HepG2 (cell line): Measurements from ENCODE around the gene NMU. TPM values are rescaled to one million over a fixed set of nuclear protein-coding genes. Genes with fewer than 3 reads are reported as not detected.

Experiments used
- ARNT2 ChIP-seq: sonication (generic); formaldehyde crosslinking; IDR thresholded peaks from 2 replicates; pipeline ENCODE4 v1.8.0; 2022; ENCODE audit warnings: mild to moderate bottlenecking, low read depth, missing genetic modification reagents, moderate library complexity
- BCL6 ChIP-seq: IDR thresholded peaks from 2 replicates; pipeline ENCODE4 v1.6.1; 2016; ENCODE audit warnings: missing genetic modification reagents, missing compliant biosample characterization
- GZF1 ChIP-seq: sonication (generic); formaldehyde crosslinking; IDR thresholded peaks from 2 replicates; pipeline ENCODE4 v1.5.1; 2020; ENCODE audit warnings: mild to moderate bottlenecking, missing genetic modification reagents
- MYC ChIP-seq: sonication (generic); formaldehyde crosslinking; IDR thresholded peaks from 2 replicates; pipeline ENCODE4 v1.9.0; 2021; ENCODE audit warnings: missing genetic modification reagents, borderline replicate concordance
- PRPF4 ChIP-seq: fragments of 200-400 bp; formaldehyde crosslinking; IDR thresholded peaks from 2 replicates; pipeline ENCODE4 v1.6.1; 2016; ENCODE audit warnings: low read length, low read depth; ENCODE audit not compliant: poor library complexity, severe bottlenecking
- RBM22 ChIP-seq: fragments of 200-400 bp; formaldehyde crosslinking; optimal IDR thresholded peaks from 2 replicates; pipeline ENCODE3; 2017; ENCODE audit warnings: mild to moderate bottlenecking, low read length, moderate library complexity
- REL ChIP-seq: sonication (generic); formaldehyde crosslinking; conservative IDR thresholded peaks from 2 replicates; pipeline ENCODE4 v1.8.0; 2022; ENCODE audit warnings: mild to moderate bottlenecking, missing genetic modification reagents, moderate library complexity
- RFX1 ChIP-seq: fragments of 450-650 bp; IDR thresholded peaks from 2 replicates; pipeline ENCODE4 v1.6.1; 2017
- RFX3 ChIP-seq: IDR thresholded peaks from 2 replicates; pipeline ENCODE4 v1.6.1; 2016; ENCODE audit warnings: missing biosample characterization, missing genetic modification reagents
- ZC3H13 ChIP-seq: sonication (generic); formaldehyde crosslinking; IDR thresholded peaks from 2 replicates; pipeline ENCODE4 v1.8.1; 2023; ENCODE audit warnings: mild to moderate bottlenecking, missing genetic modification reagents, moderate library complexity
- ZNF260 ChIP-seq: sonication (generic); formaldehyde crosslinking; IDR thresholded peaks from 2 replicates; pipeline ENCODE4 v1.4.0; 2020; ENCODE audit warnings: missing genetic modification reagents, low read depth, mild to moderate bottlenecking, borderline replicate concordance
- ZNF329 ChIP-seq: sonication (generic); formaldehyde crosslinking; IDR thresholded peaks from 2 replicates; pipeline ENCODE4 v1.9.0; 2021; ENCODE audit warnings: low read depth, mild to moderate bottlenecking, missing genetic modification reagents
- ZNF335 ChIP-seq: sonication (generic); formaldehyde crosslinking; IDR thresholded peaks from 2 replicates; pipeline ENCODE4 v1.4.0; 2020; ENCODE audit warnings: missing genetic modification reagents
- ZNF777 ChIP-seq: sonication (generic); formaldehyde crosslinking; IDR thresholded peaks from 2 replicates; pipeline ENCODE4 v1.4.0; 2020; ENCODE audit warnings: missing genetic modification reagents
- polyA plus RNA-seq, 8 experiments: library from polyadenylated mRNA; depleted of rRNA in 3 of 8; stranded (reverse) in 7 of 8; unstranded in 1 of 8; fragments of >200 nt; fragmentation: Illumina TruSeq in 4 of 8; extraction: Trizol in 4 of 8; gene quantifications; 2 replicates each; pipeline versions ENCODE4 v1.2.1 to v1.2.3, GENCODE V29; 2011 to 2016; ENCODE audit warnings: low read depth in 4 of 8, missing spikeins in 1 of 8, mixed read lengths in 1 of 8; ENCODE audit not compliant: insufficient read depth in 1 of 8
- total RNA-seq, 5 experiments: library from RNA; depleted of rRNA; stranded (reverse); fragments of >200 nt; fragmentation: Illumina TruSeq; extraction: Trizol; gene quantifications; 2 replicates each; pipeline ENCODE4 v1.2.3, GENCODE V29; 2016; ENCODE audit warnings: low read depth in 1 of 5
- TF ChIP-seq, protein P1 (sequence below): sonication (generic); formaldehyde crosslinking; IDR thresholded peaks from 2 replicates; pipeline ENCODE4 v1.9.0; 2022; ENCODE audit warnings: low read depth, missing genetic modification reagents
- TF ChIP-seq, protein P2 (sequence below): sonication (generic); formaldehyde crosslinking; IDR thresholded peaks from 2 replicates; pipeline ENCODE4 v1.8.1; 2023; ENCODE audit warnings: missing genetic modification reagents, mild to moderate bottlenecking, borderline replicate concordance
- TF ChIP-seq, protein P3 (sequence below): IDR thresholded peaks from 2 replicates; pipeline ENCODE4 v1.6.1; 2016; ENCODE audit warnings: control low read depth
- TF ChIP-seq, protein P4 (sequence below): sonication (generic); formaldehyde crosslinking; IDR thresholded peaks from 2 replicates; pipeline ENCODE4 v1.9.0; 2021; ENCODE audit warnings: missing genetic modification reagents, mild to moderate bottlenecking, borderline replicate concordance
- TF ChIP-seq, protein P5 (sequence below): sonication (generic); formaldehyde crosslinking; IDR thresholded peaks from 2 replicates; pipeline ENCODE4 v1.4.0; 2020; ENCODE audit warnings: missing genetic modification reagents

The NMU gene
- total and polyA plus RNA-seq, 2 of the 13 experiments (the other 11 are each of a cell fraction or from before 2014, with no cell fraction given): not detected

DNA sequence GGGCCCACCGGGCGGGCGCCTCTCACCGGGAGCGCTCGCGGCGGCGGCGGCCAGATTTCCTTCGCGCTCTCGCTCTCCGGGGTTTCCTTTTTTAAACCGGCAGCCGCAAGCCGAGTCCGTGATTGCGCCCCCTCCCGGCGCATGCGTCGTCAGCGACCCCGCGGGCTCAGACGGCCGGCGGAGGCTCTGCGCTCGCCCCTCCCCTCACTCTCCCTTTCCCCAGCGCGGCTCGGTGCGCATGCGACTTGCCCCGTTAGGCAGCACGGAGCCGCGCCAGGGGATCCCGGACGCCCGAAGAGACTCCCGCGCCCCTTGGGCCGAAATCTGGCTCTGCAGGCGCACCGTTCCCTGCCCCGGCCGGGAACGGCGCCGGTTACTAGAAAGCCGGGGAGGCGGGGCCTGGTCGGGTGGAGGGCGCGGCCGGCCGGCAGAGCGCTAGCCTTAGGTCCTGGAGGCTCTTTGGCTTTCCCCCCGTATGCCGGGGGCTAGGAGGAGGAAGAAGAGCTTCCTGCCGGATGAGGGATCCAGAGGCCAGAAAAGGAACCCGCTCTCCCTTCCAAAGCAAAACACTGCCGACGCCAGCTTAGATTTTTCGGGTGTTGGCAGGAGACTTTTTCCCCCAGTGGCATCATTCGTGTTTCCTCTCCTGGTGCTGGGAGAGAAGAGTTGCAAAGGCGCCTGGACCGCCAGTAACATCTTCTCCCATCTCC lies 89.2 kb downstream of the NMU start, which contains the start of gene CLOCK (continued):
- TF ChIP-seq, protein P1, sequence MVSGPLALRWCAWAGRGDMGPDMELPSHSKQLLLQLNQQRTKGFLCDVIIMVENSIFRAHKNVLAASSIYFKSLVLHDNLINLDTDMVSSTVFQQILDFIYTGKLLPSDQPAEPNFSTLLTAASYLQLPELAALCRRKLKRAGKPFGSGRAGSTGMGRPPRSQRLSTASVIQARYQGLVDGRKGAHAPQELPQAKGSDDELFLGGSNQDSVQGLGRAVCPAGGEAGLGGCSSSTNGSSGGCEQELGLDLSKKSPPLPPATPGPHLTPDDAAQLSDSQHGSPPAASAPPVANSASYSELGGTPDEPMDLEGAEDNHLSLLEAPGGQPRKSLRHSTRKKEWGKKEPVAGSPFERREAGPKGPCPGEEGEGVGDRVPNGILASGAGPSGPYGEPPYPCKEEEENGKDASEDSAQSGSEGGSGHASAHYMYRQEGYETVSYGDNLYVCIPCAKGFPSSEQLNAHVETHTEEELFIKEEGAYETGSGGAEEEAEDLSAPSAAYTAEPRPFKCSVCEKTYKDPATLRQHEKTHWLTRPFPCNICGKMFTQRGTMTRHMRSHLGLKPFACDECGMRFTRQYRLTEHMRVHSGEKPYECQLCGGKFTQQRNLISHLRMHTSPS: no peak
- TF ChIP-seq ZC3H13 (CRISPR knock-in tag): no peak
- TF ChIP-seq, protein P2, sequence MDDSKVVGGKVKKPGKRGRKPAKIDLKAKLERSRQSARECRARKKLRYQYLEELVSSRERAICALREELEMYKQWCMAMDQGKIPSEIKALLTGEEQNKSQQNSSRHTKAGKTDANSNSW (CRISPR knock-in tag): no peak
- no peak for TF ChIP-seq PRPF4
- TF ChIP-seq, protein P3, sequence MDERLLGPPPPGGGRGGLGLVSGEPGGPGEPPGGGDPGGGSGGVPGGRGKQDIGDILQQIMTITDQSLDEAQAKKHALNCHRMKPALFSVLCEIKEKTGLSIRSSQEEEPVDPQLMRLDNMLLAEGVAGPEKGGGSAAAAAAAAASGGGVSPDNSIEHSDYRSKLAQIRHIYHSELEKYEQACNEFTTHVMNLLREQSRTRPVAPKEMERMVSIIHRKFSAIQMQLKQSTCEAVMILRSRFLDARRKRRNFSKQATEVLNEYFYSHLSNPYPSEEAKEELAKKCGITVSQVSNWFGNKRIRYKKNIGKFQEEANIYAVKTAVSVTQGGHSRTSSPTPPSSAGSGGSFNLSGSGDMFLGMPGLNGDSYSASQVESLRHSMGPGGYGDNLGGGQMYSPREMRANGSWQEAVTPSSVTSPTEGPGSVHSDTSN (CRISPR knock-in tag): no peak
- no peak for TF ChIP-seq RBM22
- no peak for TF ChIP-seq ZNF260 (CRISPR knock-in tag)
- TF ChIP-seq ZNF335 (CRISPR knock-in tag): peak; percentile 77; the same call in 1 of the 2 replicates
- TF ChIP-seq REL (CRISPR knock-in tag): no peak
- no peak; the same call in 1 of the 2 replicates for TF ChIP-seq ZNF777 (CRISPR knock-in tag)
- peak; percentile 58; the same call in 1 of the 2 replicates for TF ChIP-seq ARNT2
- TF ChIP-seq, protein P4, sequence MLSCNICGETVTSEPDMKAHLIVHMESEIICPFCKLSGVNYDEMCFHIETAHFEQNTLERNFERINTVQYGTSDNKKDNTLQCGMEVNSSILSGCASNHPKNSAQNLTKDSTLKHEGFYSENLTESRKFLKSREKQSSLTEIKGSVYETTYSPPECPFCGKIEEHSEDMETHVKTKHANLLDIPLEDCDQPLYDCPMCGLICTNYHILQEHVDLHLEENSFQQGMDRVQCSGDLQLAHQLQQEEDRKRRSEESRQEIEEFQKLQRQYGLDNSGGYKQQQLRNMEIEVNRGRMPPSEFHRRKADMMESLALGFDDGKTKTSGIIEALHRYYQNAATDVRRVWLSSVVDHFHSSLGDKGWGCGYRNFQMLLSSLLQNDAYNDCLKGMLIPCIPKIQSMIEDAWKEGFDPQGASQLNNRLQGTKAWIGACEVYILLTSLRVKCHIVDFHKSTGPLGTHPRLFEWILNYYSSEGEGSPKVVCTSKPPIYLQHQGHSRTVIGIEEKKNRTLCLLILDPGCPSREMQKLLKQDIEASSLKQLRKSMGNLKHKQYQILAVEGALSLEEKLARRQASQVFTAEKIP (CRISPR knock-in tag): no peak
- peak; percentile 44; the same call in 1 of the 2 replicates for TF ChIP-seq MYC (CRISPR knock-in tag)
- TF ChIP-seq GZF1 (CRISPR knock-in tag): no peak; the same call in 1 of the 2 replicates
- TF ChIP-seq ZNF329 (CRISPR knock-in tag): no peak
- no peak for TF ChIP-seq RFX3 (CRISPR knock-in tag)
- TF ChIP-seq, protein P5, sequence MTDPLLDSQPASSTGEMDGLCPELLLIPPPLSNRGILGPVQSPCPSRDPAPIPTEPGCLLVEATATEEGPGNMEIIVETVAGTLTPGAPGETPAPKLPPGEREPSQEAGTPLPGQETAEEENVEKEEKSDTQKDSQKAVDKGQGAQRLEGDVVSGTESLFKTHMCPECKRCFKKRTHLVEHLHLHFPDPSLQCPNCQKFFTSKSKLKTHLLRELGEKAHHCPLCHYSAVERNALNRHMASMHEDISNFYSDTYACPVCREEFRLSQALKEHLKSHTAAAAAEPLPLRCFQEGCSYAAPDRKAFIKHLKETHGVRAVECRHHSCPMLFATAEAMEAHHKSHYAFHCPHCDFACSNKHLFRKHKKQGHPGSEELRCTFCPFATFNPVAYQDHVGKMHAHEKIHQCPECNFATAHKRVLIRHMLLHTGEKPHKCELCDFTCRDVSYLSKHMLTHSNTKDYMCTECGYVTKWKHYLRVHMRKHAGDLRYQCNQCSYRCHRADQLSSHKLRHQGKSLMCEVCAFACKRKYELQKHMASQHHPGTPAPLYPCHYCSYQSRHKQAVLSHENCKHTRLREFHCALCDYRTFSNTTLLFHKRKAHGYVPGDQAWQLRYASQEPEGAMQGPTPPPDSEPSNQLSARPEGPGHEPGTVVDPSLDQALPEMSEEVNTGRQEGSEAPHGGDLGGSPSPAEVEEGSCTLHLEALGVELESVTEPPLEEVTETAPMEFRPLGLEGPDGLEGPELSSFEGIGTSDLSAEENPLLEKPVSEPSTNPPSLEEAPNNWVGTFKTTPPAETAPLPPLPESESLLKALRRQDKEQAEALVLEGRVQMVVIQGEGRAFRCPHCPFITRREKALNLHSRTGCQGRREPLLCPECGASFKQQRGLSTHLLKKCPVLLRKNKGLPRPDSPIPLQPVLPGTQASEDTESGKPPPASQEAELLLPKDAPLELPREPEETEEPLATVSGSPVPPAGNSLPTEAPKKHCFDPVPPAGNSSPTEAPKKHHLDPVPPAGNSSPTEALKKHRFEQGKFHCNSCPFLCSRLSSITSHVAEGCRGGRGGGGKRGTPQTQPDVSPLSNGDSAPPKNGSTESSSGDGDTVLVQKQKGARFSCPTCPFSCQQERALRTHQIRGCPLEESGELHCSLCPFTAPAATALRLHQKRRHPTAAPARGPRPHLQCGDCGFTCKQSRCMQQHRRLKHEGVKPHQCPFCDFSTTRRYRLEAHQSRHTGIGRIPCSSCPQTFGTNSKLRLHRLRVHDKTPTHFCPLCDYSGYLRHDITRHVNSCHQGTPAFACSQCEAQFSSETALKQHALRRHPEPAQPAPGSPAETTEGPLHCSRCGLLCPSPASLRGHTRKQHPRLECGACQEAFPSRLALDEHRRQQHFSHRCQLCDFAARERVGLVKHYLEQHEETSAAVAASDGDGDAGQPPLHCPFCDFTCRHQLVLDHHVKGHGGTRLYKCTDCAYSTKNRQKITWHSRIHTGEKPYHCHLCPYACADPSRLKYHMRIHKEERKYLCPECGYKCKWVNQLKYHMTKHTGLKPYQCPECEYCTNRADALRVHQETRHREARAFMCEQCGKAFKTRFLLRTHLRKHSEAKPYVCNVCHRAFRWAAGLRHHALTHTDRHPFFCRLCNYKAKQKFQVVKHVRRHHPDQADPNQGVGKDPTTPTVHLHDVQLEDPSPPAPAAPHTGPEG (CRISPR knock-in tag): peak; percentile 69; the same call in 1 of the 2 replicates
- TF ChIP-seq BCL6 (CRISPR knock-in tag): peak; percentile 95
- TF ChIP-seq RFX1: no peak
